ENCODE data around the gene TMEM169.
"Not testable (repeated sequence)": the region's sequence is repeated elsewhere in the genome, so short reads cannot be mapped to it uniquely, and the experiment has no call there.

The TMEM169 gene

GRCh38 chr2:216139884-216140283, 58.2 kb downstream of the TMEM169 start:
- H3K27ac ChIP-seq = no peak overlapping the region
- DNase-seq (ENCODE audit: low read depth, low spot score) = no peak
- no peaks in the 10 kb centered on the region for H3K9me3 ChIP-seq (ENCODE audit: low read depth, low read length)
- peaks cover 97% of the 10 kb centered on the region for H3K36me3 ChIP-seq (ENCODE audit: insufficient read depth, low read length)
- no peak overlapping the region for H3K9ac ChIP-seq (ENCODE audit: insufficient read length)
- H3K4me3 ChIP-seq = no peak overlapping the region
- TF ChIP-seq FOXP2 (optimal IDR thresholded peaks at IDR 0.05; ENCODE audit: control extremely low read depth, extremely low read length, insufficient read depth) = no peak
- no peak for TF ChIP-seq EZH2 (IDR thresholded peaks at IDR 0.05)
- no peak for TF ChIP-seq POLR2AphosphoS5 (IDR thresholded peaks at IDR 0.05; ENCODE audit: borderline replicate concordance, low read depth, low read length)

- DNase-seq (ENCODE audit: low read depth, low spot score); H3K9me3 ChIP-seq (ENCODE audit: low read depth, low read length); H3K4me3 ChIP-seq; H3K27ac ChIP-seq; H3K9ac ChIP-seq (ENCODE audit: insufficient read length): not testable (repeated sequence)
- peaks cover 97% of the 10 kb centered on the region for H3K36me3 ChIP-seq (ENCODE audit: insufficient read depth, low read length)
Measured at GRCh38 chr2:216141516-216141915, 59.8 kb downstream of the TMEM169 start.

GRCh38 chr2:216142540-216142939, 60.8 kb downstream of the TMEM169 start:
- no peak for DNase-seq (ENCODE audit: low read depth, low spot score)
- no peak overlapping the region for H3K9ac ChIP-seq (ENCODE audit: insufficient read length)
- no peak overlapping the region for H3K4me3 ChIP-seq
- H3K9me3 ChIP-seq (ENCODE audit: low read depth, low read length) = no peaks in the 10 kb centered on the region
- H3K36me3 ChIP-seq (ENCODE audit: insufficient read depth, low read length) = peaks cover 98% of the 10 kb centered on the region
- H3K27ac ChIP-seq = no peak overlapping the region
- TF ChIP-seq EZH2 (IDR thresholded peaks at IDR 0.05) (no peak), POLR2AphosphoS5 (IDR thresholded peaks at IDR 0.05; ENCODE audit: borderline replicate concordance, low read depth, low read length) (no peak), FOXP2 (optimal IDR thresholded peaks at IDR 0.05; ENCODE audit: control extremely low read depth, extremely low read length, insufficient read depth) (no peak)

GRCh38 chr2:216144372-216144771, 62.7 kb downstream of the TMEM169 start:
- no peak overlapping the region for H3K4me3 ChIP-seq
- H3K9me3 ChIP-seq (ENCODE audit: low read depth, low read length) = no peaks in the 10 kb centered on the region
- peaks cover 98% of the 10 kb centered on the region for H3K36me3 ChIP-seq (ENCODE audit: insufficient read depth, low read length)
- TF ChIP-seq EZH2 (IDR thresholded peaks at IDR 0.05) (no peak), POLR2AphosphoS5 (IDR thresholded peaks at IDR 0.05; ENCODE audit: borderline replicate concordance, low read depth, low read length) (no peak), FOXP2 (optimal IDR thresholded peaks at IDR 0.05; ENCODE audit: control extremely low read depth, extremely low read length, insufficient read depth) (no peak)
- DNase-seq (ENCODE audit: low read depth, low spot score) = no peak
- H3K27ac ChIP-seq = no peak overlapping the region
- H3K9ac ChIP-seq (ENCODE audit: insufficient read length) = no peak overlapping the region

- Histone ChIP-seq H3K4me3 (no peak overlapping the region), H3K9ac (ENCODE audit: insufficient read length) (no peak overlapping the region), H3K9me3 (ENCODE audit: low read depth, low read length) (no peaks in the 10 kb centered on the region), H3K27ac (0 out of 2 replicates have a peak overlapping the region, but pooled peaks have one; percentile 11), H3K36me3 (ENCODE audit: insufficient read depth, low read length) (peaks cover 98% of the 10 kb centered on the region)
- DNase-seq (ENCODE audit: low read depth, low spot score) = no peak
- TF ChIP-seq POLR2AphosphoS5 (IDR thresholded peaks at IDR 0.05; ENCODE audit: borderline replicate concordance, low read depth, low read length) (no peak), FOXP2 (optimal IDR thresholded peaks at IDR 0.05; ENCODE audit: control extremely low read depth, extremely low read length, insufficient read depth) (no peak), EZH2 (IDR thresholded peaks at IDR 0.05) (no peak)
Measured at GRCh38 chr2:216144857-216145256, 63.1 kb downstream of the TMEM169 start.

- H3K27ac ChIP-seq = no peak overlapping the region
- DNase-seq (ENCODE audit: low read depth, low spot score) = no peak
- peaks cover 98% of the 10 kb centered on the region for H3K36me3 ChIP-seq (ENCODE audit: insufficient read depth, low read length)
- H3K9me3 ChIP-seq (ENCODE audit: low read depth, low read length) = no peaks in the 10 kb centered on the region
- H3K9ac ChIP-seq (ENCODE audit: insufficient read length) = no peak overlapping the region
- no peak overlapping the region for H3K4me3 ChIP-seq
- no peak for TF ChIP-seq FOXP2 (optimal IDR thresholded peaks at IDR 0.05; ENCODE audit: control extremely low read depth, extremely low read length, insufficient read depth)
- TF ChIP-seq POLR2AphosphoS5 (IDR thresholded peaks at IDR 0.05; ENCODE audit: borderline replicate concordance, low read depth, low read length) = no peak
- TF ChIP-seq EZH2 (IDR thresholded peaks at IDR 0.05) = no peak
Measured at GRCh38 chr2:216146573-216146972, 64.9 kb downstream of the TMEM169 start.

GRCh38 chr2:216147172-216148131, 65.7 kb downstream of the TMEM169 start:
- H3K9ac ChIP-seq (ENCODE audit: insufficient read length) = no peak overlapping the region
- no peak for DNase-seq (ENCODE audit: low read depth, low spot score)
- H3K27ac ChIP-seq = no peak overlapping the region
- H3K4me3 ChIP-seq = no peak overlapping the region
- peaks cover 98% of the 10 kb centered on the region for H3K36me3 ChIP-seq (ENCODE audit: insufficient read depth, low read length)
- TF ChIP-seq EZH2 (IDR thresholded peaks at IDR 0.05) (no peak), POLR2AphosphoS5 (IDR thresholded peaks at IDR 0.05; ENCODE audit: borderline replicate concordance, low read depth, low read length) (no peak), FOXP2 (optimal IDR thresholded peaks at IDR 0.05; ENCODE audit: control extremely low read depth, extremely low read length, insufficient read depth) (no peak)
- no peaks in the 10 kb centered on the region for H3K9me3 ChIP-seq (ENCODE audit: low read depth, low read length)

GRCh38 chr2:216148983-216149382, 67.3 kb downstream of the TMEM169 start:
- Histone ChIP-seq H3K9ac (ENCODE audit: insufficient read length) (no peak overlapping the region), H3K4me3 (no peak overlapping the region), H3K9me3 (ENCODE audit: low read depth, low read length) (no peaks in the 10 kb centered on the region), H3K27ac (no peak overlapping the region), H3K36me3 (ENCODE audit: insufficient read depth, low read length) (peaks cover 99% of the 10 kb centered on the region)
- no peak for DNase-seq (ENCODE audit: low read depth, low spot score)
- no peak for TF ChIP-seq EZH2 (IDR thresholded peaks at IDR 0.05)
- TF ChIP-seq FOXP2 (optimal IDR thresholded peaks at IDR 0.05; ENCODE audit: control extremely low read depth, extremely low read length, insufficient read depth) = no peak
- no peak for TF ChIP-seq POLR2AphosphoS5 (IDR thresholded peaks at IDR 0.05; ENCODE audit: borderline replicate concordance, low read depth, low read length)
